HEK293T (cell line): ENCODE measurements around the gene NBAS.

Experiments
- CTCF ChIA-PET: fragments of 350-600 bp; formaldehyde crosslinking; extraction: SDS; loops from one replicate; lab custom pipeline; 2021; ENCODE audit warnings: antibody characterized with exemption, inconsistent platforms; lab: Yijun Ruan, JAX
- POLR2A ChIA-PET: fragments of 350-600 bp; formaldehyde crosslinking; extraction: SDS; loops from one replicate; lab custom pipeline; 2020; ENCODE audit warnings: antibody characterized with exemption, inconsistent platforms; lab: Yijun Ruan, JAX
- DNase-seq: peaks from one replicate; pipeline ENCODE4 v3.0.0; 2012; ENCODE audit warnings: mixed read lengths; ENCODE audit errors: extremely low spot score
- ARNT ChIP-seq: fragments of 450-650 bp; IDR thresholded peaks from 2 replicates; pipeline ENCODE4 v1.6.1; 2017; ENCODE audit warnings: mild to moderate bottlenecking
- BHLHE40 ChIP-seq: fragments of 450-650 bp; IDR thresholded peaks from 2 replicates; pipeline ENCODE4 v1.6.1; 2016; ENCODE audit warnings: mild to moderate bottlenecking, moderate library complexity, borderline replicate concordance
- CTBP1 ChIP-seq: fragments of 450-650 bp; IDR thresholded peaks from 2 replicates; pipeline ENCODE4 v1.6.1; 2016; ENCODE audit warnings: borderline replicate concordance
- ELF4 ChIP-seq: fragments of 450-650 bp; IDR thresholded peaks from 2 replicates; pipeline ENCODE4 v1.6.1; 2017; ENCODE audit warnings: antibody characterized with exemption
- FOXA1 ChIP-seq: fragments of 450-650 bp; IDR thresholded peaks from 2 replicates; pipeline ENCODE4 v1.6.1; 2016; ENCODE audit warnings: mild to moderate bottlenecking
- FOXK2 ChIP-seq: fragments of 450-650 bp; IDR thresholded peaks from 2 replicates; pipeline ENCODE4 v1.6.1; 2016; ENCODE audit warnings: mild to moderate bottlenecking
- FOXM1 ChIP-seq: fragments of 450-650 bp; IDR thresholded peaks from 2 replicates; pipeline ENCODE4 v1.6.1; 2017; ENCODE audit warnings: mild to moderate bottlenecking, borderline replicate concordance
- HDGF ChIP-seq: fragments of 450-650 bp; IDR thresholded peaks from 2 replicates; pipeline ENCODE4 v1.6.1; 2017; ENCODE audit warnings: antibody characterized with exemption, borderline replicate concordance
- L3MBTL2 ChIP-seq: fragments of 450-650 bp; conservative IDR thresholded peaks from 2 replicates; pipeline ENCODE4 v1.6.1; 2016; ENCODE audit warnings: mild to moderate bottlenecking
- LEF1 ChIP-seq: fragments of 450-650 bp; IDR thresholded peaks from 2 replicates; pipeline ENCODE4 v1.6.1; 2017; ENCODE audit warnings: mild to moderate bottlenecking, borderline replicate concordance
- NFRKB ChIP-seq: fragments of 450-650 bp; IDR thresholded peaks from 2 replicates; pipeline ENCODE4 v1.6.1; 2016; ENCODE audit warnings: mild to moderate bottlenecking, moderate library complexity
- SP1 ChIP-seq: fragments of 450-650 bp; IDR thresholded peaks from 2 replicates; pipeline ENCODE4 v1.6.1; 2017
- SUZ12 ChIP-seq: fragments of 450-650 bp; IDR thresholded peaks from 2 replicates; pipeline ENCODE4 v1.6.1; 2016; ENCODE audit warnings: mild to moderate bottlenecking
- TARDBP ChIP-seq: fragments of 450-650 bp; IDR thresholded peaks from 2 replicates; pipeline ENCODE4 v1.6.1; 2016
- ZNF384 ChIP-seq: fragments of 450-650 bp; IDR thresholded peaks from 2 replicates; pipeline ENCODE4 v1.6.1; 2016
- TF ChIP-seq, protein P1 (sequence below): fragments of 450-650 bp; IDR thresholded peaks from 2 replicates; pipeline ENCODE4 v1.6.1; 2016

The NBAS gene

DNA sequence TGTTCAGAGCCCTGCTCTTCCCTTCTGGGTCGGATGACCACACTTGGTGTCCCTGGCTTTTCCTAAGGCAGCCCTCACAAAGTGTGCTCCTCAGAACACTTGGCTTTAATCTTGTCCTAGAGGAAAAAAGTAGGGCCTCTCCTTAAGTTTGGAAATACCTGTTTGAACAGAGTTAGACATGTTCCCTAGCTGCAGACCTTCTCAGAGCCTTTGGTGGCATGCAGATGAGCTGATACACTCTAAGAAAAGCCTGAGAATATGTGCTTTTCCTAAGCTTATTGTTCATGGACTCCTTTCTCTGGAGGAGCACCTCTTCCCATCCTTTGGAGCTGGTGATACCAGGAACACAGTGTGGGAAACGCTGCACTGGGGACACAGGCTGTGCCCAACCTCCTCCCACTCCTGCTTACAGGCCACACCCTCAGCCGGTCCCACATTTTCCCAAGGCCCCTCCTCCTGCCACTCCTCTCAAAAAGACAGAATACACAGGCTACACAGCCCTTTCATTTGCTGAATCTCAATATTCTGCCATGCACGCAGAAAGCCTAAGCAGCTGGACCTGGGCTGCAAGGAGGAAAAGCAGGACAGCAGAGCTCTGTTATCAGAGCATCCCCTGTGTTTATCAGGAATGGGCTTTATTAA is 443.6 kb downstream of the NBAS start:
- no peak for DNase-seq
- ChIA-PET CTCF (no interaction called here), POLR2A (no interaction called here)
- TF ChIP-seq SP1 (no peak), ARNT (no peak), HDGF (no peak), FOXK2 (no peak), LEF1 (no peak), L3MBTL2 (no peak), BHLHE40 (no peak), ZNF384 (no peak), SUZ12 (no peak), FOXM1 (no peak), CTBP1 (no peak), TARDBP (no peak), NFRKB (no peak), FOXA1 (no peak), ELF4 (no peak)
- TF ChIP-seq, protein P1, sequence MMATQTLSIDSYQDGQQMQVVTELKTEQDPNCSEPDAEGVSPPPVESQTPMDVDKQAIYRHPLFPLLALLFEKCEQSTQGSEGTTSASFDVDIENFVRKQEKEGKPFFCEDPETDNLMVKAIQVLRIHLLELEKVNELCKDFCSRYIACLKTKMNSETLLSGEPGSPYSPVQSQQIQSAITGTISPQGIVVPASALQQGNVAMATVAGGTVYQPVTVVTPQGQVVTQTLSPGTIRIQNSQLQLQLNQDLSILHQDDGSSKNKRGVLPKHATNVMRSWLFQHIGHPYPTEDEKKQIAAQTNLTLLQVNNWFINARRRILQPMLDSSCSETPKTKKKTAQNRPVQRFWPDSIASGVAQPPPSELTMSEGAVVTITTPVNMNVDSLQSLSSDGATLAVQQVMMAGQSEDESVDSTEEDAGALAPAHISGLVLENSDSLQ, result no peak
